CD4-positive, alpha-beta T cell (primary cell): ENCODE results near the gene MSX2. TPM values are rescaled to one million over a fixed set of nuclear protein-coding genes. Genes with fewer than 3 reads are reported as not detected.
A peak's percentile ranks its signal among the peaks of the same experiment; 100 is the strongest.

Experiments
- ATAC-seq: fragments of 200-7000 bp; cut with Tn5 transposase; one replicate; pipeline ENCODE4 v1.10.0; 2022; ENCODE audit warnings: mild to moderate bottlenecking; ENCODE audit not compliant: poor library complexity
- CTCF ChIA-PET: fragments of 350-600 bp; sonication (Branson Sonifier 250); formaldehyde crosslinking; loops from one replicate; lab custom pipeline; 2021; ENCODE audit warnings: antibody characterized with exemption, inconsistent platforms; lab: Charles Lee
- POLR2A ChIA-PET: fragments of 350-600 bp; sonication (Branson Sonifier 250); formaldehyde crosslinking; loops from one replicate; lab custom pipeline; 2021; ENCODE audit warnings: antibody characterized with exemption, inconsistent platforms; lab: Charles Lee
- DNase-seq, 14 experiments: peaks; one replicate each; pipeline ENCODE4 v3.0.0-alpha.2; 2013 to 2020; ENCODE audit warnings: mixed read lengths in 2 of 14
- H3K27ac ChIP-seq, 2 donors: one replicate each; pipeline versions ENCODE4 v1.5.1 to v1.7.0; 2013; ENCODE audit warnings: low read length in 2 of 2, low read depth in 1 of 2, mild to moderate bottlenecking in 1 of 2
- H3K27me3 ChIP-seq, 2 experiments: 1 replicate in 1 of 2; 2 replicates in 1 of 2; pipeline versions ENCODE4 v1.6.1 to v1.7.0; 2013; ENCODE audit warnings: low read length in 2 of 2, control low read depth in 1 of 2, mild to moderate bottlenecking in 1 of 2, moderate library complexity in 1 of 2; ENCODE audit not compliant: insufficient read depth in 2 of 2, control insufficient read depth in 1 of 2
- H3K36me3 ChIP-seq: one replicate; pipeline ENCODE4 v1.6.1; 2013; ENCODE audit warnings: low read length, control low read depth; ENCODE audit not compliant: insufficient read depth
- H3K4me1 ChIP-seq: one replicate; pipeline ENCODE4 v1.6.1; 2013; ENCODE audit warnings: low read length, control low read depth; ENCODE audit not compliant: insufficient read depth
- H3K4me3 ChIP-seq: one replicate; pipeline ENCODE4 v1.5.1; 2013; ENCODE audit warnings: mild to moderate bottlenecking, low read length, moderate library complexity
- H3K9me3 ChIP-seq, 2 experiments: 1 replicate in 1 of 2; 2 replicates in 1 of 2; pipeline versions ENCODE4 v1.6.1 to v1.7.0; 2013; ENCODE audit warnings: low read length in 2 of 2, mild to moderate bottlenecking in 2 of 2, control low read depth in 1 of 2, moderate library complexity in 1 of 2; ENCODE audit not compliant: control insufficient read depth in 1 of 2, insufficient read depth in 1 of 2
- H3K27ac Mint-ChIP-seq: one replicate; pipeline ENCODE4 v1.8.0; 2020; ENCODE audit warnings: mixed read lengths
- H3K27me3 Mint-ChIP-seq: one replicate; pipeline ENCODE4 v1.8.0; 2021; ENCODE audit warnings: mixed read lengths
- H3K36me3 Mint-ChIP-seq: one replicate; pipeline ENCODE4 v1.8.0; 2021; ENCODE audit warnings: low read depth, mixed read lengths
- H3K4me1 Mint-ChIP-seq: one replicate; pipeline ENCODE4 v1.8.0; 2021; ENCODE audit warnings: low read depth, mixed read lengths
- H3K4me3 Mint-ChIP-seq: one replicate; pipeline ENCODE4 v1.8.0; 2020; ENCODE audit warnings: mild to moderate bottlenecking, mixed read lengths
- H3K9me3 Mint-ChIP-seq: one replicate; pipeline ENCODE4 v1.8.0; 2020; ENCODE audit warnings: mixed read lengths
- CTCF ChIP-seq: fragments of 200-600 bp; IDR thresholded peaks from one replicate; pipeline ENCODE4 v1.8.0; 2022; ENCODE audit warnings: antibody characterized with exemption, mild to moderate bottlenecking
- intact Hi-C, 2 experiments: fragments of 100-400 bp; cut with DNase I in 1 of 2; cut with micrococcal nuclease in 1 of 2; formaldehyde crosslinking; loops; one replicate each; pipeline versions ENCODE4 v1.15.1 to v1.9.0; 2023 to 2025; cut with DNase I, micrococcal nuclease
- total RNA-seq, 174 experiments: library from RNA in 2 of 174; stranded (reverse) in 2 of 174; gene quantifications; one replicate each; pipeline ENCODE4 v1.2.3 and lab custom pipeline; 2021 to 2026

MSX2 gene
- total RNA-seq, 2 experiments from 2014 or later: 0.30 to 0.31 TPM

GRCh38 chr5:174722500-174722899, 1.9 kb upstream of the MSX2 start:
- no peak for DNase-seq
- no peak for ATAC-seq
- H3K4me3 Mint-ChIP-seq: no peak overlapping the region
- no peak for TF ChIP-seq CTCF
- POLR2A ChIA-PET: no interaction called here
- no peaks in the 10 kb centered on the region for H3K36me3 Mint-ChIP-seq
- no peaks in the 10 kb centered on the region for H3K9me3 Mint-ChIP-seq
- H3K4me1 Mint-ChIP-seq: peaks cover 26% of the 10 kb centered on the region
- H3K4me3 ChIP-seq: no peak overlapping the region
- H3K27ac ChIP-seq: no peak overlapping the region
- H3K4me1 ChIP-seq: peaks cover 16% of the 10 kb centered on the region
- H3K9me3 ChIP-seq: peaks cover 0 to 22% of the 10 kb centered on the region in 2 experiments
- H3K27ac Mint-ChIP-seq: no peak overlapping the region
- H3K36me3 ChIP-seq: no peaks in the 10 kb centered on the region
- CTCF ChIA-PET: no interaction called here
- H3K27me3 ChIP-seq: peaks cover 84 to 93% of the 10 kb centered on the region in 2 experiments
- intact Hi-C loops: no loop called here
- H3K27me3 Mint-ChIP-seq: peaks cover 89% of the 10 kb centered on the region

- H3K27ac ChIP-seq: no peak overlapping the region
- H3K9me3 ChIP-seq: peaks cover 0 to 22% of the 10 kb centered on the region in 2 experiments
- Mint-ChIP-seq H3K36me3 (no peaks in the 10 kb centered on the region), H3K4me3 (peak overlapping the region; percentile 45), H3K27me3 (peaks cover 89% of the 10 kb centered on the region), H3K9me3 (no peaks in the 10 kb centered on the region), H3K4me1 (peaks cover 26% of the 10 kb centered on the region), H3K27ac (no peak overlapping the region)
- intact Hi-C loops: no loop called here
- ChIA-PET CTCF (no interaction called here), POLR2A (no interaction called here)
- no peak overlapping the region for H3K4me3 ChIP-seq
- no peak for TF ChIP-seq CTCF
- peaks cover 78 to 93% of the 10 kb centered on the region in 2 experiments for H3K27me3 ChIP-seq
- DNase-seq: no peak
- no peak for ATAC-seq
- H3K4me1 ChIP-seq: peaks cover 16% of the 10 kb centered on the region
- H3K36me3 ChIP-seq: no peaks in the 10 kb centered on the region
Observed at GRCh38 chr5:174723315-174723978, 935 bp upstream of the MSX2 start.

GRCh38 chr5:174723979-174724483, 351 bp upstream of the MSX2 start:
- ChIA-PET POLR2A (no interaction called here), CTCF (no interaction called here)
- Histone ChIP-seq H3K27ac (no peak overlapping the region), H3K4me3 (peak overlapping the region; percentile 15), H3K27me3 (peaks cover 74 to 93% of the 10 kb centered on the region in 2 experiments), H3K36me3 (no peaks in the 10 kb centered on the region), H3K9me3 (peaks cover 0 to 22% of the 10 kb centered on the region in 2 experiments), H3K4me1 (peaks cover 16% of the 10 kb centered on the region)
- intact Hi-C loops: no loop called here
- Mint-ChIP-seq H3K36me3 (no peaks in the 10 kb centered on the region), H3K4me1 (peaks cover 26% of the 10 kb centered on the region), H3K9me3 (no peaks in the 10 kb centered on the region), H3K27ac (no peak overlapping the region), H3K4me3 (peak overlapping the region; percentile 45), H3K27me3 (peaks cover 89% of the 10 kb centered on the region)
- no peak for TF ChIP-seq CTCF
- DNase-seq (no peak), ATAC-seq (no peak)
